EH (cell line): Measurements from ENCODE around the gene FOXJ2.
"Not testable (repeated sequence)": the region's sequence is repeated elsewhere in the genome, so short reads cannot be mapped to it uniquely, and the experiment has no call there.

Source experiments
- DNase-seq: peaks from one replicate; pipeline ENCODE4 v3.0.0-alpha.2; 2015; ENCODE audit warnings: low read depth

FOXJ2 gene

GRCh38 chr12:8030189-8030588 lies 2.3 kb upstream of the FOXJ2 start:
- DNase-seq, result no peak

GRCh38 chr12:8031017-8031416 lies 1.5 kb upstream of the FOXJ2 start:
- DNase-seq, result not testable (repeated sequence)

- DNase-seq, result no peak
Measured at GRCh38 chr12:8031872-8032241, 659 bp upstream of the FOXJ2 start.

- peak; percentile 64 for DNase-seq
Measured at GRCh38 chr12:8033153-8034044, 883 bp downstream of the FOXJ2 start.

- DNase-seq, result peak; percentile 19
Measured at GRCh38 chr12:8034802-8035201, 2.3 kb downstream of the FOXJ2 start.

GRCh38 chr12:8035440-8036010 lies 3.0 kb downstream of the FOXJ2 start:
- peak; percentile 38 for DNase-seq

GRCh38 chr12:8036346-8036745 lies 3.8 kb downstream of the FOXJ2 start:
- no peak for DNase-seq

GRCh38 chr12:8037046-8037663 lies 4.6 kb downstream of the FOXJ2 start:
- DNase-seq, result no peak

GRCh38 chr12:8037947-8038346 lies 5.4 kb downstream of the FOXJ2 start:
- no peak for DNase-seq

- peak; percentile 85 for DNase-seq
Measured at GRCh38 chr12:8038659-8039114, 6.2 kb downstream of the FOXJ2 start.

- no peak for DNase-seq
Measured at GRCh38 chr12:8040791-8041190, 8.3 kb downstream of the FOXJ2 start.

- DNase-seq, result peak; percentile 79
Measured at GRCh38 chr12:8045952-8046944, 13.7 kb downstream of the FOXJ2 start.

- no peak for DNase-seq
Measured at GRCh38 chr12:8047842-8048241, 15.3 kb downstream of the FOXJ2 start.

- no peak for DNase-seq
Measured at GRCh38 chr12:8048906-8049305, 16.4 kb downstream of the FOXJ2 start.

GRCh38 chr12:8050600-8051250 lies 18.2 kb downstream of the FOXJ2 start:
- DNase-seq, result no peak

GRCh38 chr12:8052679-8053078 lies 20.2 kb downstream of the FOXJ2 start:
- DNase-seq, result no peak

- DNase-seq, result no peak
Measured at GRCh38 chr12:8054816-8055215, 22.3 kb downstream of the FOXJ2 start.

GRCh38 chr12:8057306-8057705 lies 24.8 kb downstream of the FOXJ2 start:
- DNase-seq, result no peak

- DNase-seq, result peak; percentile 53
Measured at GRCh38 chr12:8057839-8058238, 25.3 kb downstream of the FOXJ2 start.

- no peak for DNase-seq
Measured at GRCh38 chr12:8058506-8058905, 26.0 kb downstream of the FOXJ2 start.

- DNase-seq, result no peak
Measured at GRCh38 chr12:8064131-8064530, 31.6 kb downstream of the FOXJ2 start.
